ENCODE measurements around the gene GADD45A. TPM values are rescaled to one million over a fixed set of nuclear protein-coding genes. Genes with fewer than 3 reads are reported as not detected.
A peak's percentile ranks its signal among the peaks of the same experiment; 100 is the strongest.

Gene GADD45A
- total and polyA plus RNA-seq, 9 of the 15 experiments (the other 6 are each of a cell fraction or from before 2014, with no cell fraction given): 21.3 to 156 (median 62.1) TPM

GRCh38 chr1:67686267-67687197 is 1.5 kb downstream of the GADD45A start (continued):
- TF ChIP-seq CHD7 (IDR thresholded peaks at IDR 0.05; ENCODE audit: low read depth, low read length) (no peak), ZBTB9 (CRISPR knock-in tag; IDR thresholded peaks at IDR 0.05) (no peak), SUPT5H (IDR thresholded peaks at IDR 0.05) (peak; percentile 78), BCOR (IDR thresholded peaks at IDR 0.05) (peak; percentile 79), ZNF124 (CRISPR knock-in tag; IDR thresholded peaks at IDR 0.05) (no peak), ZNF644 (tag; IDR thresholded peaks at IDR 0.05; ENCODE audit: low read depth) (no peak), KAT7 (CRISPR knock-in tag; IDR thresholded peaks at IDR 0.05; ENCODE audit: borderline replicate concordance) (peak; percentile 89), ZNF3 (CRISPR knock-in tag; IDR thresholded peaks at IDR 0.05) (no peak), ZNF785 (CRISPR knock-in tag; IDR thresholded peaks at IDR 0.05) (no peak), ZNF740 (CRISPR knock-in tag; IDR thresholded peaks at IDR 0.05) (no peak), ZNF740 (tag; IDR thresholded peaks at IDR 0.05) (no peak), MTF1 (CRISPR knock-in tag; IDR thresholded peaks at IDR 0.05; ENCODE audit: borderline replicate concordance) (no peak), NFYB (IDR thresholded peaks at IDR 0.05; ENCODE audit: extremely low read depth, insufficient read length) (no peak)
